NAMALWA (cell line): ENCODE results near the gene SOX6.

Source experiments
- DNase-seq: peaks from one replicate; pipeline ENCODE4 v3.0.0-alpha.2; 2015; ENCODE audit warnings: low spot score

Gene SOX6

DNA sequence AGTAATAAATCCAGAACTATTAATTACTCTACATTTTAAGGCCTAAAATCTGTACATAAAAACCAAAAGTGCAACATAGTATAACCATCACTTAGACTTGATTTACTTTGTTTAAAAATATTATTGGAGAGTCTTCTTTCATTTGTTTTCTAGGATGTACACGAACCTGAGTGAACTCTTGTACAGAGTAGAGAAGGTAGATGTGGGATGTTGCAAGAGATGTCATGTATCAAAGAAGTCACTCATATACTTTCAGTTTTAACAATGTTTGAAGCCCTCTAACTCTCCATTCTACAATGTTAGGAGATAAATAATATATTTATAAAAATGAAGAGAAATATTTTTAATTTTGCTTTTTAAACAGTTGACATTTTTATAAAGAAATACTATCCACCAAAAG is 38.6 kb downstream of the SOX6 start:
- no peak for DNase-seq

DNA sequence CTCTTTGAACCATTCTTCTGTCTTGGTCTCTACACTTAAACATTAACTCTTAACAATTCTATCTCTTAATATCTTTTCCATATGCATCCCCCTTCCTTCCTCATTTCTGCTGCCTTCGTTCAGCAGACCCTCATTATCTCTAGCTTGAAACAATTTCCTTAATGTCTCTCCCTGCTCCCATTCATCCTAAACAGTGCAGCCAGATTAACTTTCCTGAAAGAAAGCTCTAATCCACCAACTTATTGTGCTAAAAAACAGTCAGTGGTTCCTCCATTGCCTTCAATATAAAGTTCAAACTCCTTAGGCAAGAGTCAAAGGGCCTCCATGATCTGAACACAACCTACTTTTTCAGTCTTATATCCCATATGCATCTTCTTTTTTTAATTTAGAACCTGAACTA is 42.5 kb downstream of the SOX6 start:
- no peak for DNase-seq

DNA sequence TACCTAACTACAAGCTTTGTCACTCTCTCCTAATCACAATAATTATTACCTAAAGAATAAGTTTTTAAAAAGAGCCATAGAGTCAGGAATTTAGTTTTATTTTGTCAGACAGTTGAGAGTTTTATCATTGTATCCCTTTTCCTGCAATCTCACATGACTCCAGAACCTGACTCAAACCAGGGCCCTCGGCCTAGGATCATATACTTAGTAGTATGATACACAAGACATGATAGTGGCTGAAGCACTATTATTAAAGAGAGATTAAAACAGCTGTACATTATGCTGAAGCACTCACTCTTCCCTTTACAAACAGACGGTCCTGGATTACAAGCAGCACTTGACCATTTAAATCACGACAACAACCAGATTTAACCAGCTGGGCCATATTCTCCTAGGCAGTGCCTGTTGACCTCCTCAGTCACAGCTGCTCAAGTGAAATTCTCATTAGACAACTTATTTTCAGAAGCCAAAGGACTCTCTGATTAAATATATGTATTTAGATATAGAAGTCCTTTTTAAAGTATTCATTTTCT is 44.0 kb downstream of the SOX6 start:
- no peak for DNase-seq

DNA sequence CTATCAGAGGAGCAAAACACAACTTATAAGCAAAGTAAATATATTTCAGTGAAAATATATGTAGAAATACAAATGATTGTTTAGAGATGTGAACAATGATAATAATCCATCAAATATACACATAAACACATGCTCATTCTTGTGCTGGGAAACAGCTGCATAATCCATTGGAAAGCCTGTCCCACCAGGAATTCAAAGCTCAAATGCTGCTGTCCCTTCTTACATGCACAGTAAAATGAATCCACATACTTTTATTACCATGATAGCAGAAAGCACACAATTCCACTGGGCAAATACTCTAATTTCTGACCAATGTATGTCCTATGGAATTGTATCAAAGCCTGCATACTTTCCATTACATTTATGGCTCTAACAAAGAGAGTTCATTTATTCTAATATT is 44.5 kb downstream of the SOX6 start:
- no peak for DNase-seq

DNA sequence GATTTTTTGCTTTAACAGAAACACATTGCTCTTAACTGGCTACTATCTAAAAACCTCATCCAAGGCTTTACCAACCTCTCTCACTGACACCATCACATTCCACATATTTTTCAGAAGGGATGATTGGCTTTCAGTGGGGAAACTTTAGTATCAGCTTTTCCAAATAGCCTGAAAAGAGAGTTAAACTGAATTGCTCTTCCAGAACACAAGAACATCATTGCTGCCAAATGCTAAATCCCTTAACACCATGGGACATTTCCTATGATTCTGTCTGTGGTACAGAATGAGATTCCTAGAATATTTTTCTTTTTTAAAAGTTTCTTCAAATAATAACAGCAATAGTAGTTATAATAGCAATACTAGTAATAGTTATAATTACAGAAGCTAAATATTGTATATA is 45.4 kb downstream of the SOX6 start:
- DNase-seq = no peak

DNA sequence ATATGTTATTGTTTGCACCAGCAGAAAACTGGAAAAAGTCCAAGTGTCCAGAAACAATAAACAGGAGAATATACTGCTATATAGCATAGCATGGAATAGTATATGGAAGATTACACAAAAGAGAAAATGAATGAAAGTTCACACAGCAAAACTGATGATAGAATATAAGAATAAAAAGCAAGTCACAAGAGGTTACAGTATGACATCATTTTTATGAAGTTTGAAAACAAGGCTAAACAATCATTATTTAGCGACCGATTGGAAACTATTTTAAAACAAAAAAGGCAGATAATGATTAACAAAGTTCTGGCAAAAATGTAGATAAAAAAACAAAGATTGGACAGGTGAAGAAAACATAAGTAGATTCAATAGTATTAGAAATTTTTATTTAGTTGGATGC is 47.1 kb downstream of the SOX6 start:
- no peak for DNase-seq

DNA sequence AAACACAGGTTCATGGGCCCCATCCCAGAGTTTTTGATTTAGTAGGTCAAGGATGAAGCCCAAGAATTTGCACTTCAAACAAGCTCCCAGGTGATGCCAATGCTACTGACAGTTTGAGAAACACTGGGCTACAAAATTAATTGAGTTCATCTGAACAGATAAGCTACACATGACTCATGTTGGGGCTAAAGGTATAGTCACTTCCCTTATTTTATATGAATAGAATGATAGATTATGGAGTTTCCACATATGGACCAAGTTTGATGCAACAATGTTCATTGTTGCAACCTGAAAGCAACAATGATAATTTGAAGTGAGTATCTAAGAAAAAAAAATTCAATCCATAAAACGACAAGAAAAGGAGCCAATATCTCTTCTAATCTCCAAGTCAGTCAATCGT is 54.9 kb downstream of the SOX6 start:
- DNase-seq = no peak

DNA sequence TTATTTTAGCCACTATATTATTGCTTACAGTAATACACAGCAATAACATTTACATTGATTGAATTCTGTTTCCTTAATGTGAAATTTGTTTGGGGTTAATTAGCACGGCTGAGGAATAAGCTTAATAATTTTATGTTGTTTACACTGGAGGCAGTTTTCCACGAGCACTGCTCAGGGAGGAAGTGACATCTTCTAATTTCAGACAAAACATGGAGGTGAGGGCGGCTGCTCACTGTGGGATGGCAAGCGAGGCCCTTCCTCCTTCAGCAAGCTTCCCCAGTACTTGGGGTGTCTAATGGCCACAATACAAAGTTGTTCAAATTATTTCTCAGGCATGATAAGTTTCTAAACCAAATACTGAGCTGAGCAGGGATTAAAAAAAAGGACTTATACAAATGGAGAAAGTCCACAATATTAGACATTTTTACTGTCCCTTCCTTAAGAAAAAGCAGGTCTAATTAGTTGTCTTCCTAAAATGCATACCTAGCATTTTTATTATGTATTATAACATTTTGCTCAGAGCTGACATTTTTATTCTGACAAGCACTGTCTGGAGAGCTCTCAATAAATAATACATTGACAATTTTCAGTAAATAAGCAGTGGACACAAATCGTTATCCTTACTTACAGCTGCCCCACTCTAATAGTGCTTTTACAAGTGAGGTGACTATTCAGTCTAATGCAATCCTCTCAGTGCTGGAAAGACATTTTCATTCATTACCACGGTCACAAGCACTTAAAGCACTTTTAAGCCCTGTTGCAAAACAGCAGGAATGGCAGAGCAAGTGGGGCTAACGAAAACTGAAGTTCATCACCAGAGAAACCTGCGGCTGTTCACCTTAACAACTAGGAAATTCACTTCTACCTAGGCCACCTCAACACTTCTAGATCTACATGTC is 56.2 kb downstream of the SOX6 start:
- no peak for DNase-seq

DNA sequence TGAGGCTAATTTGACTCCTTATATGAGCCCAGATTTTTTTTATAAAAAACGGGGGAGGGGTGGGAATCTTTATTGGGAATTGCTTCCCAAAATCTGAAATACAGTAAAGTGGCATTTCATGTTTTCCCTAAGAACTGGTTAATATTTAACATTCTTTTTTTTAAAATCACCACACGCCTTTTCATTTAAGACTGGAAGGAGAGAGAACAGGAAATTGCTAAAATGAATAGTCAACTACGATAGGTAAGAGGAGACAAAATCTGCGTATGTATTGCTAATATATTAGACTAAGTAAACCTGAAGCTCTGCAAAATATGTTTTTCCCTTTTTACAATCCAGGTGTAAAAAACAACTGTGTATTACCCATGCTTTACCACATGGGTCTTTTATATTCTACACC is 57.0 kb downstream of the SOX6 start:
- DNase-seq = no peak

DNA sequence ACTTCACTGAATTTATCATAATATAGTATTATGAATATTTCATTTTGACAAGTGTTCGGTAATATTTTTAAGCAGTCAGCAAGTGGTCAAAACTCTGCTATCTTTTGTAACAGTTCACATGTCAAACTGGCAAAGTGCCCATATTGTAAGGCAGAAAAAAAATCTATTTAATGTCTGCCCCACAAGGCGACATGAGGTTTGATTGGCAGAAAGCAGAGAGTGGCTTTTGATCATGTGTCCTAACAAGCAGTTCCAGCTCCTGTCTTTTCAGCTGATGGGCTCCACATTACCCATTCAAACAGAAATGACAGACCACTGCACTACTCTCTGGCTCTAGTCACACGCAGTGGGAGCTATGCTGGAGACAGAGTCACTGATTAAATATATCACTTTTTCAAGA is 59.0 kb downstream of the SOX6 start:
- no peak for DNase-seq

DNA sequence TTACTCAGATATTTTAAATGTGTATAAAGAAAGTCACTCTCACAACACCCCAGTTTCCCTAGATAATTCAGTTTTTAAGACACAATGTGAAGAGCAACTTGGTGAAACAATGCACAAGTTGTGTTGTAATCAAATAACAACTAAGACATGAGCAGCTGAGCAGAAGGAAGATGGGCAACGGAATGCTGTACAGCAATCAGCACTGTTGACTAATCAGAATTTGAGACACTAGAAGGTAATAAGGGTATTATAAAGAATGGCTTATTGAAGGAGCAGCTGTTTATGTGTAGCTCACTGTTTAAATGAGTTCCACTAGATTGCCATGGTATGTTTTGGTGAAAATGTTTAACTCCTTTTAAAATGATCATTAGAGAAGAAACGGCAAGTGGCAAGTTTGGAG is 60.1 kb downstream of the SOX6 start:
- DNase-seq = no peak

DNA sequence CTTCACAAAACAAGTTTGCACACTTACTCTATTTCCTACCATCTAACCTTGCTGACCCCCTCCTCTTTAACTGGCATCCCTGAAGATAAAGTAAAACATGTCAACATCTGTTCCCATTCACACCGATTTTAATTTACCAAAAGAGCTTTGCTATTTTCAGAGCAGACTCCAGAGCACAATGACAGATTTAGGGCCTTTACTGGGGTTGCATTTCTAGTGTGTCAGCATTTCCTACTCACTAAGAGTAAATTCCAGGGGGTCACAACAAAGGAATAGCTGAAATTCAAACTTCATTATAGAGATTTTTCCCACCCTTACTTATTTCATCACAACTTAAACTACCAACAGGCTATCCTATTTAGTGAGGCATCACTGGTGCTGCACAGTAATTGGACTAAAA is 60.8 kb downstream of the SOX6 start:
- DNase-seq = no peak

DNA sequence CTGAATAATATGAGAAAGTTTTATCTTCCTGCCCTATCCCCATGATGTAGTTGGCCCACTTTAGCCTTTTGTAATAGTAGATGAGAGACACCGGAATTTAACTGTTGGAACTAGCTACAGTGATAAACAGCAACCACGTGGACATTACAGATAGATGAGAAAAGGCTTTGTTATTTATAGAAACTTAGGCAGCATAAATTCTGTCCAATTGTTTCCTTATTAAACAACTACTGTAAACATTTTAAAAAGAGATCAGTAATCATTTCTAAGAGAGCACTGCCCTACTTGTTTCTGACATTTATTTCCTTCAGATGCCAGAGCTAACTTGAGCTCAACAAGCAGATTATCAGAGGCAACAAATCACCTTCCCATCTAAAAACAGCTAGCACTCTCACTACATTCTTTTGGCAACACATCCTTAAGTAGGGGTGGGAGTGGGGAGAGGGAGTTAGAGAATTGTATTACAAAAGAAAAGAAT is 63.1 kb downstream of the SOX6 start:
- DNase-seq = no peak

DNA sequence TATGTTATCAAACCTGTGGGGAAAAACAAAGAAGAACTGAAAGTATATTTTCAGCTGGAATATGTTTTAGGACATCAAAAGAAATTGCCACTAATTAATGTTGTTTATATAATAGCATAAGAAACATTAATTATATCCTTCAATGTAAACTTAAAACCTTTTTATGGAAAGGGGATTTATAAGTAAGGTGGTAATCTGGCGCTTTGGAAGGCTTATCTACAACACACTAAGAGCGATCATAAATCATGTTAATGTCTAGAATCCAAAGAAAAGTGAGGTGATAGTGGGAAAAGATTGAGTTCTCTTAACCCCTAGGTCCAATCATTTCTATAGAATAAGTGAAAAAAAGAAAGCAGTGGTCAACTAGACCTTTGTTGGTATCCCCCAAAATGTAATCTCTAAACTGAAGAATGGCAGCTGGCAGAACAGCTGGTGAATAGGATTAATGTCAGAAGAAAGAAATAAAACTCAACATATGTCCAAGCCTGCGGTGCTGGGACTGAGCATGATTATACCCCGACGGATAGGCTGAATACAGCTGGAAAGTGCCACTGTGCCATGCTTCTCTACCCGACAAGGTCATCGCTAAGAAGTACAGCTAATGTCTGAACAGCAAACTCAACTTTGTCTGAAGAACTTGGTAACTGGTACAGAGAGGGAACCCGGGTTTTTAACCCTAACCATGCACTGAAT is 64.0 kb downstream of the SOX6 start:
- no peak for DNase-seq

DNA sequence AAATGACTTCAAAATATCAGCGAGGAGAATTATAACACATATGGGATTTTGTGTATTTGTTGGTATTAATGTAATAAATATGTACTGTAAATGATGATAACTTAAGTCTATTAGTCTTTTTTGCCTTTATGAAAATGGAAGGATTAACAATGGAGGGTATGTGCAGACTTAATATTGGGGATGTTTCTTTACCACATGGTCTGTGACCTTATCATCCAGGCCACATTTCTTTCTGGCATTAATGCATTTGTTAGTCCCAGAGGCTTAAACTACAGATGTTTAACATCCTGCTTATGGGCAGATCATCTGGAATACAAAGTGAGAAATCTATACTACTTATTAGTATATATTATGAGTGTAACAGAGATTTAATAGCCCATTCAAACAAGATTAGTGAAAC is 64.6 kb downstream of the SOX6 start:
- DNase-seq = no peak

DNA sequence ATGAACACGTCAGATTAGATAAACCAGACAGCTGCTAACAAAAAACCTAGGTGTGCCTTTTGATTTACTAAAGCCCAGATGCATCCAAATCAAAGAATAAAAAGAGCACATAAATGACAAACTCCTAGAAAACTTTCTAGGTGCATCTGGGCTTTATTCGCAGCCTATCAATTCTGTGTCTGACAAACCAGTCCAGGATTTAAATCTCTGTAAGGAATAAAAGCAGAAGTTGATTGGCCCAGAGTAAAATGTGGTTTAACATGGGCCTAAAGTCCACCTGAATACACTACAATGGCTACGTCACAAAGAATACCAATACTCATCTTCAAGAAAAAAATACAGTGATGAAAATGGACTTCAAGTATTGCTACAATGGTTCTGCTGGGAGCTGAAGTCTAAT is 66.8 kb downstream of the SOX6 start:
- no peak for DNase-seq

DNA sequence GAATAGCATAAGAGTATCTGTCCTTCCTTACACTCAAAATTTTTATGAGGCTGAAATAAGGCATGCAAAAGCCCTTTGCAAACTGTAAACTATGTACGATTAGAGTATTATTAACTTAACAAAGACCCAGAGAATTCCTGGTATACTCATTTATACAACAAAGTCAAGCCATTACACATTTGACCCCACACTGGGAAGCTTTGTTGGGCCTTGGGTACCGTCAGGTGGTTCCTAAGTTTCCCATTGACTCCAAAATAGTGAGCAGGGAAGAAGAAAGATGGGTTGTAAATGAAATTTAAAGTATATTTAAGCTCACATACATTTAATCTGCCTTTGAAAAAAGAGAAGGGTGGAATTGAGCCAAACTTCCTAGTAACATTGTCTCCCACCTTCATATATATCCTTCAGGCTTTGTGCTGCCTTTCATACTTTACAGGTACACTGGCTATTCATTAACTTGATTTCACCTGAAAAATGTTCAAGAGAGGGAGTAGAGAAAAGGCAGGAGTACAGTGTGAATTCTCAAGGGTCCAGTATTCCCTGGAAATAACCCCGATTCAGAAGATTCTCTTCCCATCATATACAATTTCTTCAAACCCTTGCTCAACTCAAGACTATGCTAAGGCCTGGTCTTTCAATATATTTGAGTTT is 68.6 kb downstream of the SOX6 start:
- no peak for DNase-seq

DNA sequence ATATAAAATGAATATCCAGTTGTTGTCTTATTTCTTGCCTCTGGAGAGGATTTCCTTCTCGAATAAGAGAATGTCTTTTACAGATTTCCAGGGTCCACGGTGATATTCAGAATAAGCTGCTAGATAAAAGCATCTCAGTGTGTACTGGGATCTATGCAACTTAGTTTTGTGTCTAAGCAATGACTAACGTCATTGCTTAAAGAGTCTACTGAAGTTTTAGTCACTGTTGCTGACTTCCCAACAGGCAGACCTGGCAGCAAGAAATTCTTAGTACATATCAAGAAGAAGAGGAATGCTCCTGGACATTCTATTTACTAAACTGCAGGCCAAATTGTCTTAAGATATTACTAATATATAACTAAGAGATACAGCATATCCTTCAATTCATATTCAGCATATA is 70.3 kb downstream of the SOX6 start:
- no peak for DNase-seq

DNA sequence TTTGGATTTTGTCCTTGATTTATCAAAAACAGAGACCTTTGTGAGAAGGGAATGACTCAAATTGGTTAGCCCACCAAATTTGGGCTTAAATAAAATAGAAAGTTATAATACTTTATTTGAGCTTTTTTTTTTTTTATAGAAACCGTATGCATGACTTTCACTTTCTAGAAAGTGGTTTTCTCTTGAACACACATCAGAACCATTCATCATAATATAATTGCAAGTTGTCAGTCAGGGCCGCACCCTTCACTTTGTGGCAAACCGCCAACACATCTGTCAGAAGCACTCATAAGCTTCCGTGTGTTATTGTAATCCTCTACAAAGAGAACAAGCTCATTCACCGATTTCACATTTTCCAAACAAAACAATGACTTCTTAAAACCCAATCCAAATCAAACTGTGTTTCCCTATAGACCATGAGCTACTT is 76.1 kb downstream of the SOX6 start:
- peak; percentile 43 for DNase-seq

DNA sequence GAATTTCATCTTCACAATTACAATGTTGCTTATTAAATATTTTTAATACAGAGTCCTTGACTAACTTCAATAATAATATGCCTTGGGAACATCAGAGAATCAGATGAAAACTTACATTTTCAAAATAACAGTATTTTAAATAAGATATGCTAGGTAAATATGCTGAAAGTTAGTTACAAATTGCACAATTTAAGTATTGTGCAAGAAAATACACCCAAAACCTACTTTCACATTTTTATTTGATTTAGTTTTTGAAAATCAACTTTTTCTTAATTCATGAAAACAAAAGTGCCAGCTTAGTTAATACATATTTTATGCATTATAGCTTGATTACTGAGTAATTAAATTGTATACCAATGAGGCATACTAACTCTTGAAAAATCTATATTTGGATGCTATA is 76.8 kb downstream of the SOX6 start:
- DNase-seq = no peak

DNA sequence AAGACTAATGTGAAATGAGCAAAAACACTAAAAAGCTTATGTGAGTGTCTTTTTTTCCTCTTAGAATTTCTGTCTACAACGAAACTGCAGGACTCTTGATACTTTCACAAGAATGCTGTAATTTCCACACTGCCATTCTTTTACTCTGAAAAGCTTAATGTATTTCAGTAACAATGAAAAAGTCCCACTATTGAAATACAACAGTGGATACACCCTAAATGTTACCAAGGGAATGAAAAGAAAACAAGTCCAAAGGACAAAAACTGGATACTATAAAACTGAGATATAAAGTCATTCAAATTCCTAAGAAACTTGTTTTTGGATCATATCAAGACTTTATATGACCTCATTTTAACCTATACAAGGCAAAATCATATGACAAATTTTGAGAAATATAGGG is 77.4 kb downstream of the SOX6 start:
- DNase-seq = no peak

DNA sequence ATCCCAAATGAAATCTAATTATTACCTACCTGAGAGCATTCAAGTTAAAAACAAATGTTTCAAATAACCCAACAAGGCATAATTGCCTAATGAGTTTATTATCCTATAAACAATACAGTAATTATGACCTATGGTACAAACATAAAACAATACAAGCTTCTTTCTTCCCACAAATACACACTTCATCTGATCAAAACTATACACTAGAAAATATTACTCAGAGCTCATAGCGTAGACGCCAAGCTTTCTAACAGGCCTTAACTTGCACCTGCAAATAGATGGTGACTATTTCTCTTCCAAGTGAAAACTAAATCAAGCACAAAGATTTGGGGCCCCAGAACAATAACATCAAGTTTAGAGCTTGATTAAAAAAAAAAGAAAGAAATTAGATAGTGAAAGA is 78.1 kb downstream of the SOX6 start:
- DNase-seq = no peak

DNA sequence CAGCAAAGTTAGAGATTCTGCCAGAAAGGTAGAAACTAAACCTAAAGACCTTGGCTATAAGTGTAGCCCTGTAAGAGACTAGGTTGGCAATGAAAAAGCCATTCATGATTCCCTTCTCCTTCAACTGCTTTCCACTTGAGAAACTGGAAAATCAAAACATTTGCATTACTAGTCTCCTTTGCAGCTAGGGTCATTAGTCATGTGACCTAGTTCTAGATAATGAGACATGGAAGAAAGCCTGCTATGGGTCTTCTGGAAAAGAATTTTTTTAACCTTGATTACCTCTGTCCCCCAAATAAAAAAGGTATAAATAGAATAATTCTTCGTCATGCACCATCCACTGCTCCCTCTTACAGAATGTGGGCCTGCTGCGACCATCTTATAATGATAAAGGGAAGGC is 80.1 kb downstream of the SOX6 start:
- no peak for DNase-seq
